ENCODE data around the gene DCC. TPM values are rescaled to one million over a fixed set of nuclear protein-coding genes. Genes with fewer than 3 reads are reported as not detected.

DCC gene
- total and polyA plus RNA-seq, 2 donors (not counting 1 experiment from before 2014, with no cell fraction given), result not detected

GRCh38 chr18:53126210-53126609 lies 786.2 kb downstream of the DCC start:
- ATAC-seq (ENCODE audit: low read depth) (no peak), DNase-seq (no peak)
- no peak overlapping the region for H3K9ac ChIP-seq (ENCODE audit: low read length)
- H3K27me3 ChIP-seq (replicated peaks in 1 of 4; ENCODE audit: control extremely low read depth in 1 of 4, control insufficient read depth in 3 of 4, insufficient read depth in 4 of 4, low read length in 3 of 4), result no peaks in the 10 kb centered on the region
- Mint-ChIP-seq H3K4me1 (no peaks in the 10 kb centered on the region), H3K4me3 (no peak overlapping the region), H3K9me3 (ENCODE audit: insufficient read depth) (no peaks in the 10 kb centered on the region), H3K27ac (no peak overlapping the region), H3K27me3 (no peaks in the 10 kb centered on the region)
- H3K79me2 ChIP-seq (ENCODE audit: control insufficient read depth, insufficient read depth, low read length), result no peaks in the 10 kb centered on the region
- WGBS (ENCODE audit: insufficient coverage), result 71% methylated on average over 1 of the region's 1 CpG
- no peak overlapping the region for H3K4me2 ChIP-seq (replicated peaks; ENCODE audit: low read depth, low read length, poor library complexity, severe bottlenecking)
- no peak overlapping the region for H3K4me3 ChIP-seq (ENCODE audit: control extremely low read depth in 1 of 5, extremely low read depth in 1 of 5, insufficient read depth in 1 of 5, low read depth in 2 of 5, low read length in 4 of 5)
- H3K27ac ChIP-seq (ENCODE audit: low read length in 2 of 2), result no peak overlapping the region
- H2AFZ ChIP-seq (ENCODE audit: insufficient read depth, low read depth, low read length, poor library complexity, severe bottlenecking), result no peak overlapping the region
- H4K20me1 ChIP-seq (ENCODE audit: control insufficient read depth, insufficient read depth, low read length, poor library complexity, severe bottlenecking), result no peaks in the 10 kb centered on the region
- H3K36me3 ChIP-seq (replicated peaks in 1 of 2; ENCODE audit: control extremely low read depth in 1 of 2, control insufficient read depth in 1 of 2, extremely low read depth in 1 of 2, insufficient read depth in 2 of 2, low read length in 1 of 2), result no peaks in the 10 kb centered on the region
- intact Hi-C loops (cut with micrococcal nuclease), result no loop called here
- H3K4me1 ChIP-seq (ENCODE audit: control insufficient read depth in 2 of 2, insufficient read depth in 2 of 2, low read length in 2 of 2), result no peaks in the 10 kb centered on the region
- CTCF ChIA-PET, result no interaction called here
- no peak for TF ChIP-seq CTCF (IDR thresholded peaks at IDR 0.05)
- TF ChIP-seq EZH2 (IDR thresholded peaks at IDR 0.05; ENCODE audit: borderline replicate concordance, insufficient read depth, low read depth, low read length, poor library complexity, severe bottlenecking), result no peak
- H3K9me3 ChIP-seq (ENCODE audit: control extremely low read depth in 1 of 3, control insufficient read depth in 2 of 3, insufficient read depth in 1 of 3, low read length in 2 of 3), result no peaks in the 10 kb centered on the region
- POLR2A ChIA-PET, result no interaction called here

- WGBS (ENCODE audit: insufficient coverage), result no CpG with 5 or more reads among the region's 1 CpG
- intact Hi-C loops (cut with micrococcal nuclease), result no loop called here
- POLR2A ChIA-PET, result no interaction called here
Observed at GRCh38 chr18:53131001-53131400, 791.0 kb downstream of the DCC start.

More at GRCh38 chr18:53131001-53131400, 791.0 kb downstream of the DCC start:
- Histone ChIP-seq H3K4me1 (ENCODE audit: control insufficient read depth in 2 of 2, insufficient read depth in 2 of 2, low read length in 2 of 2) (no peaks in the 10 kb centered on the region), H3K9ac (ENCODE audit: low read length) (no peak overlapping the region), H3K27me3 (replicated peaks in 1 of 4; ENCODE audit: control extremely low read depth in 1 of 4, control insufficient read depth in 3 of 4, insufficient read depth in 4 of 4, low read length in 3 of 4) (no peaks in the 10 kb centered on the region), H3K36me3 (replicated peaks in 1 of 2; ENCODE audit: control extremely low read depth in 1 of 2, control insufficient read depth in 1 of 2, extremely low read depth in 1 of 2, insufficient read depth in 2 of 2, low read length in 1 of 2) (no peaks in the 10 kb centered on the region), H2AFZ (ENCODE audit: insufficient read depth, low read depth, low read length, poor library complexity, severe bottlenecking) (no peak overlapping the region), H3K4me2 (replicated peaks; ENCODE audit: low read depth, low read length, poor library complexity, severe bottlenecking) (no peak overlapping the region), H3K4me3 (ENCODE audit: control extremely low read depth in 1 of 5, extremely low read depth in 1 of 5, insufficient read depth in 1 of 5, low read depth in 2 of 5, low read length in 4 of 5) (no peak overlapping the region), H4K20me1 (ENCODE audit: control insufficient read depth, insufficient read depth, low read length, poor library complexity, severe bottlenecking) (no peaks in the 10 kb centered on the region), H3K9me3 (ENCODE audit: control extremely low read depth in 1 of 3, control insufficient read depth in 2 of 3, insufficient read depth in 1 of 3, low read length in 2 of 3) (no peaks in the 10 kb centered on the region), H3K27ac (ENCODE audit: low read length in 2 of 2) (no peak overlapping the region), H3K79me2 (ENCODE audit: control insufficient read depth, insufficient read depth, low read length) (no peaks in the 10 kb centered on the region)
- no peak overlapping the region for H3K27ac Mint-ChIP-seq
- no peaks in the 10 kb centered on the region for H3K9me3 Mint-ChIP-seq (ENCODE audit: insufficient read depth)
- no peaks in the 10 kb centered on the region for H3K27me3 Mint-ChIP-seq
- no peak for ATAC-seq (ENCODE audit: low read depth)
- TF ChIP-seq EZH2 (IDR thresholded peaks at IDR 0.05; ENCODE audit: borderline replicate concordance, insufficient read depth, low read depth, low read length, poor library complexity, severe bottlenecking) (no peak), CTCF (IDR thresholded peaks at IDR 0.05) (no peak)
- no peak overlapping the region for H3K4me3 Mint-ChIP-seq
- no peak for DNase-seq
- no peaks in the 10 kb centered on the region for H3K4me1 Mint-ChIP-seq
- CTCF ChIA-PET, result no interaction called here

All from B cell (primary cell).